DMS79 treated with DMSO at 0.1 percent for 48 hours (cell line): Measurements from ENCODE around the gene BCAS3.

ENCODE experiments used
- DNase-seq: peaks from one replicate; lab custom pipeline; 2025; lab: John Stamatoyannopoulos, UW

BCAS3 gene

GRCh38 chr17:61383689-61384201, 706.1 kb downstream of the BCAS3 start:
- DNase-seq = no peak

DNA sequence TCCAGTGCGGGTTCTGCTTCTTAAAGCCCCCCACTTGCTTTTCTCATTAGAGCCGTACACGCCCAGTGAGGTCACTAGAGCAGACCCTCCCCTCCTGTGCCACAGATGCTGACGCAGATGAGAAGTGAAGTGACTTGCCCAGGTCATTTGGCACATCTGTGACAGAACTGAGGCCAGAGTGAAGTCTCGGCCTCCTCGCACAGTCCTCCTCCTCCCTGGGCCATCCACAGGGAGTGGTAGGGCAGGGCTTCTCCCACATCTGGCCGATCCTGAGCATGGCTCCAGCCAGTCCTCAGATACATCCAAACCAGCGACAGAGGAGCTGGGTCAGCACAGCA, 706.7 kb downstream of the BCAS3 start:
- DNase-seq = no peak

GRCh38 chr17:61384692-61385576, 707.3 kb downstream of the BCAS3 start:
- no peak for DNase-seq

- DNase-seq = no peak
Observed at GRCh38 chr17:61385577-61386236, 708.1 kb downstream of the BCAS3 start.

- DNase-seq = no peak
Observed at GRCh38 chr17:61386251-61386650, 708.6 kb downstream of the BCAS3 start.

DNA sequence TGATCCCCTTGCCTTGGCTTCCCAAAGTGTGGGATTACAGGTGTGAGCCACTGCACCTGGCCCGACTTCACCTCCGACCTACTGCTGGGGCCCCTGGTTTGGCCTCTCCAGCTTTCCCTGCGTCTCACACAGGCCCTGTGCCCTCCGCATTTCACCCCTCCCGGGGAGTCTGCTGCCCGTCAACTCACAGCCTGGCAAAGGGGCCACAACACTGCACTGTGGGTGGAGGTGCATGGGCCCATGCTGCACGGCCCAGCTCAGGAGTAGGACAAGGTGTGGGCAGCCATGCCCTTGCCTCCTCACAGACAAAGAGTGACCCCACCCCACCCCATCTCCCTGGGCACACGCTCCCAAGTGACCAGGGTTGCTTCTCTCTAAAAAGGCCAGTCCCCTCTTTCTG, 709.4 kb downstream of the BCAS3 start:
- no peak for DNase-seq

- no peak for DNase-seq
Observed at GRCh38 chr17:61387511-61388305, 710.1 kb downstream of the BCAS3 start.

DNA sequence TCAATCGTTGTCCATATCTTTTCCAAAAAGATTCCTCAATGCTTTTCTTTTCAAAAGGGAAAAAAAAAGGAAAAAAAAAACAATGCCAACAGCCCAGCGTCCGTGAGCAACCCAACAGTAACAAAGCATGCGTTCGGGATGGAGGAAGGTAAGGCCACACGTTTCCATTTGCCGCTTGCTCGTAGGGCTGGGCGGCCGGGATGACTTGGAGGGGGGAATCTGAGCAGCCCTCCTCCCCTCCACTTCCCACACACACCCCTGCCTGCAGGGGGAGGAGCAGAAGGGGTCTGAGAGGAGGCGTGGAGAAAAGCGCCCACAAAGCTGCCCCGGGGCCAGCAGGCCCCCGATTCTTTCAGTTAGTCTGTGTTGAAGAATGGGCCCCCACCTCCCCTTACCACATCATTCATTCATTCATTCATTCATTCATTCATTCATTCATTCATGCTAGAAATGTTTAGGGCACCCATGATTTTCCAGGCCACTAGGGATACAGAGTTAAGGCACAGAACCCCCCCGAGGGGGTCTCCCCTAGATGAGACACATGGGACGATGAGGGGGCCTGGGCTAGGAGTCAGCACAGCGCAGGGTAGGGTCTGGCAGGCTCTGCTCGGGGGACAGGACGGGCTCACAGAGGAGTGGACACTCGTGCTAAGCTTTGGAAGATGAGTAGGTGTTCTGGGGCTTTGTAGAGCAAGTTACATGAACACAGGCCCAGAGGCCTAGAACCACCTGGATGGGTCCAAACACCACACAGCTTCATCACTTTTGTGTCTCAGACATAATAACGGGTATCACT, 711.1 kb downstream of the BCAS3 start:
- no peak for DNase-seq

GRCh38 chr17:61389670-61390478, 712.2 kb downstream of the BCAS3 start:
- no peak for DNase-seq

GRCh38 chr17:61390479-61390791, 712.8 kb downstream of the BCAS3 start:
- DNase-seq = no peak

- no peak for DNase-seq
Observed at GRCh38 chr17:61391595-61392291, 714.1 kb downstream of the BCAS3 start.

DNA sequence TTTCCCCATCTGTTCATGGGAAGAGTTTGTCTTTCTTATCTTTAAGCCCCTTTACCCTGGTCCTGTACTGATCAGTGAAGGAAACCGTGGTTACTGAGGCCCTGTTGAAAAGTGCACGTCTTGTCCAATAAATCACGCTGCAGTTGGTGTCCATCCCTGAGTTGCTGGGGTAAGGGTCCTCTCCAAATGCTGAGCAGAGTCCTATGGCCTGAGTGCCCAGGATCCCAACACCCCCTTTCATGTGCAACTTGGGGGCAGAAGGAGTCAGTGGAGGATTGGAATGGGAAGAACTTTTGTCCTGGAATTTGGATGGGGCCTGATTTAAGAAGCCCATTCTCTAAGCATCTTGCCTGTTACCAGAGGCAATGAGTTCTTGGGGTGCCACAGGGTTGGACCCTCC, 715.0 kb downstream of the BCAS3 start:
- no peak for DNase-seq

GRCh38 chr17:61393550-61393903, 715.9 kb downstream of the BCAS3 start:
- DNase-seq = no peak

DNA sequence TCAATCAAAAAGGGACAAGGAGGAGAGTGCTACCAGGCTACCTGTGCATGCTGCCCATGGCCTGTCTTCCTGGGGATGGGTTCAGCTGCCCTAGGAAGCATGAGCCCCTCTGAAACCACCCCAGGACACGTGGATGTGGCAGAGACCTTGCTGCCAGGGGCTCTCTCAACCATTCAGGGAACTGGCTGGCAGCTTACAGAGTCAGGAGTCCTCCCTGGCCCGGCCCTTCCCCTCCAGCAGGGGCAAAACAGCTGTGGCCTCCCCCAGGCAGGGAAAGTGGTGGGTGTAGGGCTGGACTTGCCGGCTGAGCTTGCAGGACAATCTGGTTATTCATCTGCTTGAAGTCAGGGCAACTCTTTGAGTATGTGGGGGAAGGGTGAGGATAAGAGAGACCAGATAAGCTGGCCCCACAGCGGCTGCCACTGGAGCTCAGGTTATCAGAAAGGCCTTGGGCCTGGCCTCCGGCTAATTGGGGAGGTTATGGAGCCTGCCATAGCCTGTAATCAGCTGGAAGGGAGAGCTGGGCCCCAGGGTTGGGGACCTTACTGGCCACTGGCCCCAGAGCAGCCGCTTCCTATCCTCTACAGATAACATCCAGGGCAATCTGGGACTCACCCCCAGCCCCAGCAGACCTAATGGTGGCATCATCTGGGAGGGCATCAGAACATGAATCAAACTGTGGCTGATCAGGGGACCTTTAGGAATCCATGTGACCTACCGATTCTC, 716.4 kb downstream of the BCAS3 start:
- no peak for DNase-seq

DNA sequence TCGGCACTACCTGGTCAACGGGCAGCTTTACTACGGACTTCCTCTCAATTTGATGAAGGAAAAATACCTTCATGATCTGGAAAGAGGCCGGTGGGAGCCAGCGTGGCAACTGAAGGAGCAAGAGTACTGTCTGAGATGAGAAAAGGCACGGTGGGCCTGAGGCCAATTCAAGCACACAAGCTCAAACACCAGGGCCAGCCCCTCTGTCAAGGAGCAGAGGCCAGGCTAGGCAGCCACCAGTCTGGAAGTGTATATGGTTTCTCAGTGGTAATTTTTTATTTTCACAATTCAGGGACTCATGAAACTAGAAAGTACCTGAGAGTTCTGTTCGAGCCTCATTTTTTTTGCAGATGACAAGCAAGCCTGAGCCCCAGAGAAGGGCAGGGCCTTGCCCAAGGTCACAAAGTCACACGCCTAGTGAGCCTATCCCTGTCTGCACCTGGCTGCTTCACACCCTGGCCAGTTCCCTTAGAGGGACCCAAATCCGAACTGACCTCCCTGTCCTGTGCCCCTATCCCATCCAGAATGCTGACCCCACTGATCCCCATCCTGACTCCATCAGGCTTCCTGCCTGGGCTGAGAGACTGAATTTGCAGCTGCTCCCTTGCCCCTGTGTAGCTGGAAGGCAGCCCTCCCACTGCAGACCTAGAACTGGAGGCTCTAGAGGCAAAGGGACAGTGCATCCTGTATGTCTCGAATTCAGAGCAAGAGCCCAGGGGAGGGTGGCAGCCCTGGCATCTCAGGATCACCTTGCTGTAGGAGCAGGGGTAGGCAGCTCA, 717.2 kb downstream of the BCAS3 start:
- DNase-seq = no peak

DNA sequence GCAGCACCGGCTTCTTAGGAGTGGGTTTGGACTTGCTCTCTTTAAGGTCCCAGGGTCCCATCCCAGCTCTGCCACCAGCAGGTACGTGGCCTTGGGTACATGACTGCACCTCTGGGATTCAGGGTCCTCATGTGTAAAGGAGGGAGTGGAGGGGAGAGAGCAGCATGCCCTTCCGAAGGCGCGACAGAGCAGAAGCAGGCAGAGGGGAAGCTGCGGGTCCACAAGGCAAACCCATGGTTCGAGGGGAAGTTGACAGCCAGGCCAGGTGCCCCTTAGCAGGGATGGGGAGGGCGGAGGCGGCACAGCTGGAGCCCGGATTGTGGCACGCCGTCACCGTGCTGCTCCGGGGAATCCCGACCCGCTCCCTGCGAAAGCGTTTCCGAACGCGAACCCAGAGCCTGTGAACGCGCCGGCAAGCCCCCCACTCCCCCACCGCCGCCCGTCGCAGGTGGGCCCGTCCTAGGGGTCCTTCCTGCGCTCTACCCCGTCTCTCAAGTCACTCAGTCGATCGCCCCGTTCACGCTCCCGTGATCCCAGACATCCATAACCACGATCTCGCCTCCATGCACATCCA, 717.8 kb downstream of the BCAS3 start:
- DNase-seq = no peak

DNA sequence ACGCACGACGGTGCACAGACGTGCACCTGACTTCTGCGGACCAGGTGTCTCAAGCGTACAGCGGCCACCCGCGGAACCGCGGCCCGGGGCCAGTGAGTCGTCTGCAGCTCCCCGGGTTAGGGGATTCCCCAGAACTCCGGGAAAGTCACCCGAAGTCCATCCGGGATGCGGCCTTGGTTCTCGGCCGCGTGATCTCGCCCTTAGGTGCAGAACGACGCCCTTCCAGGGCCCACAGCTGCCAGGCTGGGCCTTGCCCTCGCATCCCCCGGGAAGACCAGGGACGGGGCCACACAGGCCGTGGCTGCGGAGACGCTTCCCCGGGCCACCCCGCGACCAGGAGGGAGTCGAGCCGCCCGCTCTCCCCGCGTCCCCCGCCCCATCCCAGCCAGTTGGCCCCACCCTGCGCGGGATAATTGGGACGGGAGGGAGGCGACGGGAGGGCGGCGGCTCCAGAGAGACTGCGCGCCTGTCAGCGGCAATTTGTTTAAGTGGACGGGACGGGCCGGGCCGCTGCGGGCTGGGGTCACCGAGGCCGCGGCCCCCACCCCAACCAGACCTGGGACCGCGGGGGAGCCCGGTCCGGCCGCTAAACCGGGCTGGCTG, 718.4 kb downstream of the BCAS3 start:
- DNase-seq = no peak

DNA sequence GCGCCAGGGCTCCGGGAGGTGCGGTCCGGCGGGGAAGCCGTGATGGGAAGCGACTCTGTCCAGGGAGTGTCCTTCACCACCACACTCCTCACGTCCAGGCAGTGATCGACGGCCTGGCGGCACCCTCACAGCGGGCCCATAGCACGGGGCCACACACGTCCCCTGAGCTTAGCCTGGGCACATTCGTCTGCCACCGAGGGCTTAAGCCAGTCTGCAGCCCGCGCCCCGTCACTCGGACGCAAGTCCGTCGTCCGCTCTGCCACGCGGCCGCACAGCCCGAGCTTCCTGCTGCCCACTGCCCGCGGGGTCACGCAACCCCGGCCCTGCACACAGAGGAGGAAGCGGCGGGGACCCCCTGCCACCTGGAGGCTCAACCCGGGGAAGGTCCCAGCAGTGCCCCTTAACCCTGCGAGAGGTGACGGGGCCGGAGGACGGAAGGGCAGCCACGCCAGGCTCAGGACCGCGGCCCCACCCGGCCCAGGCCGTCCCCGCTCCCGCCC, 719.0 kb downstream of the BCAS3 start:
- DNase-seq = no peak
